SK-N-SH (cell line): ENCODE results near the gene SREBF2. TPM values are rescaled to one million over a fixed set of nuclear protein-coding genes. Genes with fewer than 3 reads are reported as not detected.
A peak's percentile ranks its signal among the peaks of the same experiment; 100 is the strongest.
"Not testable (repeated sequence)": the region's sequence is repeated elsewhere in the genome, so short reads cannot be mapped to it uniquely, and the experiment has no call there.

Experiments used
- CTCF ChIA-PET: fragments of 300-600, 350-600 bp; formaldehyde crosslinking; extraction: SDS; loops from one replicate; lab custom pipeline; 2021; lab: Yijun Ruan, JAX
- POLR2A ChIA-PET: fragments of 350-600 bp; sonication (Branson Sonifier 250); formaldehyde crosslinking; extraction: SDS; loops from one replicate; lab custom pipeline; 2020; ENCODE audit warnings: antibody characterized with exemption, inconsistent platforms; lab: Yijun Ruan, JAX
- DNase-seq: peaks from one replicate; pipeline ENCODE4 v3.0.0; 2012
- H2AFZ ChIP-seq: fragments of 200-600 bp; sonication (generic); 2 replicates; pipeline ENCODE4 v1.8.1; 2016; ENCODE audit warnings: antibody characterized with exemption, mild to moderate bottlenecking, low read depth
- H3F3A ChIP-seq: fragments of 200-600 bp; sonication (generic); replicated peaks from 2 replicates; pipeline ENCODE3; 2016; ENCODE audit warnings: antibody characterized with exemption, mild to moderate bottlenecking; ENCODE audit not compliant: insufficient read depth
- H3K27ac ChIP-seq, 2 experiments: fragments of 200-500 bp in 1 of 2; fragments of 200-600 bp in 1 of 2; sonication (Bioruptor generic) in 1 of 2; sonication (generic), shearing (Covaris generic) in 1 of 2; 2 replicates each; pipeline versions ENCODE4 v1.5.1 to v1.6.1; 2014 to 2016; ENCODE audit warnings: low read depth in 2 of 2, inconsistent platforms in 1 of 2, low read length in 1 of 2, mild to moderate bottlenecking in 1 of 2, mixed read lengths in 1 of 2
- H3K27me3 ChIP-seq: fragments of 200-600 bp; sonication (generic), shearing (Covaris generic); 2 replicates; pipeline ENCODE4 v1.6.1; 2016; ENCODE audit warnings: mixed run types; ENCODE audit not compliant: insufficient read depth
- H3K36me3 ChIP-seq, 2 experiments: fragments of 200-500 bp in 1 of 2; fragments of 200-600 bp in 1 of 2; sonication (Bioruptor generic) in 1 of 2; sonication (generic) in 1 of 2; replicated peaks in 1 of 2; 2 replicates each; pipeline versions ENCODE3 to v1.5.1; 2014 to 2016; ENCODE audit warnings: low read length in 1 of 2, mild to moderate bottlenecking in 1 of 2; ENCODE audit not compliant: insufficient read depth in 2 of 2, control insufficient read depth in 1 of 2
- H3K4me1 ChIP-seq, 2 experiments: fragments of 200-500 bp in 1 of 2; fragments of 200-600 bp in 1 of 2; sonication (Bioruptor generic) in 1 of 2; sonication (generic), shearing (Covaris generic) in 1 of 2; 2 replicates each; pipeline versions ENCODE4 v1.5.1 to v1.6.1; 2014 to 2016; ENCODE audit warnings: low read depth in 1 of 2, low read length in 1 of 2, mixed run types in 1 of 2; ENCODE audit not compliant: insufficient read depth in 2 of 2, control insufficient read depth in 1 of 2
- H3K4me2 ChIP-seq: fragments of 200-600 bp; sonication (generic), shearing (Covaris generic); 2 replicates; pipeline ENCODE4 v1.6.1; 2017; ENCODE audit warnings: mixed run types
- H3K4me3 ChIP-seq, 2 experiments: fragments of 200-500 bp in 1 of 2; fragments of 200-600 bp in 1 of 2; sonication (Bioruptor generic) in 1 of 2; sonication (generic), shearing (Covaris generic) in 1 of 2; 2 replicates each; pipeline versions ENCODE4 v1.5.1 to v1.8.1; 2014 to 2016; ENCODE audit warnings: low read depth in 2 of 2, inconsistent platforms in 1 of 2, low read length in 1 of 2, mild to moderate bottlenecking in 1 of 2, mixed read lengths in 1 of 2, moderate library complexity in 1 of 2
- H3K79me2 ChIP-seq: fragments of 200-600 bp; sonication (generic); 2 replicates; pipeline ENCODE4 v1.8.1; 2017; ENCODE audit warnings: mild to moderate bottlenecking; ENCODE audit not compliant: insufficient read depth
- H3K9ac ChIP-seq: fragments of 200-600 bp; sonication (generic); 2 replicates; pipeline ENCODE4 v1.6.1; 2017; ENCODE audit warnings: mixed run types
- H3K9me2 ChIP-seq: fragments of 200-600 bp; sonication (generic); 2 replicates; pipeline ENCODE4 v1.6.1; 2017; ENCODE audit warnings: mixed run types
- H3K9me3 ChIP-seq: fragments of 200-600 bp; sonication (generic); 2 replicates; pipeline ENCODE4 v1.6.1; 2017; ENCODE audit warnings: mixed run types, mild to moderate bottlenecking, moderate library complexity
- H4K20me1 ChIP-seq: fragments of 200-600 bp; sonication (generic); 2 replicates; pipeline ENCODE4 v1.6.1; 2017; ENCODE audit warnings: mild to moderate bottlenecking, mixed run types; ENCODE audit not compliant: insufficient read depth
- CHD2 ChIP-seq: fragments of 150-350 bp; IDR thresholded peaks from 2 replicates; pipeline ENCODE4 v1.6.1; 2018; ENCODE audit warnings: low read length; ENCODE audit not compliant: partially characterized antibody
- FOSL2 ChIP-seq: IDR thresholded peaks from 2 replicates; pipeline ENCODE4 v1.4.0; 2012; ENCODE audit warnings: low read depth, mild to moderate bottlenecking, moderate library complexity, borderline replicate concordance
- GATA2 ChIP-seq: sonication (generic); formaldehyde crosslinking; IDR thresholded peaks from 2 replicates; pipeline ENCODE4 v1.5.0; 2020; ENCODE audit warnings: mild to moderate bottlenecking, missing genetic modification reagents
- NFIC ChIP-seq: IDR thresholded peaks from 2 replicates; pipeline ENCODE4 v1.4.0; 2012; ENCODE audit warnings: borderline replicate concordance
- RXRA ChIP-seq: IDR thresholded peaks from 2 replicates; pipeline ENCODE4 v1.4.0; 2012; ENCODE audit warnings: low read depth, mild to moderate bottlenecking, borderline replicate concordance
- SMC3 ChIP-seq: IDR thresholded peaks from 2 replicates; pipeline ENCODE4 v1.6.1; 2012; ENCODE audit warnings: low read depth, low read length, improper control_type of control experiment
- WGBS: methylation state at CpG from one replicate; pipeline ENCODE4 v1.1.6; 2017; ENCODE audit warnings: low lambda C conversion rate; 5-methylcytosine and 5-hydroxymethylcytosine counted together
- polyA plus RNA-seq, 3 experiments: library from polyadenylated mRNA; depleted of rRNA; stranded (reverse); fragments of >200 nt; gene quantifications; 2 replicates each; pipeline ENCODE4 v1.2.3, GENCODE V29; 2012
- TF ChIP-seq, protein P1 (sequence below): IDR thresholded peaks from 2 replicates; pipeline ENCODE4 v1.4.0; 2012; ENCODE audit warnings: low read depth, borderline replicate concordance
- TF ChIP-seq, protein P2 (sequence below): fragments of 150-350 bp; IDR thresholded peaks from 2 replicates; pipeline ENCODE4 v1.6.1; 2017; ENCODE audit warnings: antibody characterized with exemption, low read length, low read depth, borderline replicate concordance

SREBF2 gene
- polyA plus RNA-seq, 1 of the 3 experiments (the other 2 are of a cell fraction) = 7.5 TPM

DNA sequence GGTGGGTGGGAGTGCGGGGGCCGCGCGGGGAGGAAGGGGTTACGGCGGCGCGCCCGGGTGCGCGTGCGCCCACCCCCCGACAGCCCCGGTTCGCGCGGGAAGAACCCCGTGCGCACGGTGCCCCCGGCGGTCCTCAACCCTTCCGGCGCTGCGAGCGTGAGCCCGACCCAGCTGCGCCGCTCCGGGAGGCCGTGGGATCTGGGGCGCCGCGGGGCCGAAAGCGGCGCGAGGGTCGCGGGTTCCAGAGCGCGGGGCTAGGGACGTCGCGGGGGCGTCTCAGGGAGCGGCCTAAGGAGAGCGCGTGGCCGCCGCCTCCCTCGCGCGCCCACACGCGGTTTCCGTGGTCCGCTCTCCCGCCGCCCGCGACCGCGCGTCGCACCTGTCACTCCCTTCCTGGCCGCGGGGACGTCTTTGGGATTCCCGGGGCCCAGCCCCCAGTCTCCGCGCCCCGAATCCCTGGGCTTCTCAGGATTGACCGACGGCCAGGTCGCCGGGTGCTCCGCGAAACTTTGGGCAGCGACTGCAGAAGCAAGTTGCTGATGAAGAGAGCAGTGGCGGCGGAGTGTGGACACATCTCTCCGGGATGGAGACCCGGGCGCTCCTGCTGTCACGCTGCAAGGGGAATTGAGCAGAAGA lies 582 bp downstream of the SREBF2 start (continued):
- TF ChIP-seq, protein P1, sequence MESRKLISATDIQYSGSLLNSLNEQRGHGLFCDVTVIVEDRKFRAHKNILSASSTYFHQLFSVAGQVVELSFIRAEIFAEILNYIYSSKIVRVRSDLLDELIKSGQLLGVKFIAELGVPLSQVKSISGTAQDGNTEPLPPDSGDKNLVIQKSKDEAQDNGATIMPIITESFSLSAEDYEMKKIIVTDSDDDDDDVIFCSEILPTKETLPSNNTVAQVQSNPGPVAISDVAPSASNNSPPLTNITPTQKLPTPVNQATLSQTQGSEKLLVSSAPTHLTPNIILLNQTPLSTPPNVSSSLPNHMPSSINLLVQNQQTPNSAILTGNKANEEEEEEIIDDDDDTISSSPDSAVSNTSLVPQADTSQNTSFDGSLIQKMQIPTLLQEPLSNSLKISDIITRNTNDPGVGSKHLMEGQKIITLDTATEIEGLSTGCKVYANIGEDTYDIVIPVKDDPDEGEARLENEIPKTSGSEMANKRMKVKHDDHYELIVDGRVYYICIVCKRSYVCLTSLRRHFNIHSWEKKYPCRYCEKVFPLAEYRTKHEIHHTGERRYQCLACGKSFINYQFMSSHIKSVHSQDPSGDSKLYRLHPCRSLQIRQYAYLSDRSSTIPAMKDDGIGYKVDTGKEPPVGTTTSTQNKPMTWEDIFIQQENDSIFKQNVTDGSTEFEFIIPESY = no peak
- no peak for TF ChIP-seq FOSL2

DNA sequence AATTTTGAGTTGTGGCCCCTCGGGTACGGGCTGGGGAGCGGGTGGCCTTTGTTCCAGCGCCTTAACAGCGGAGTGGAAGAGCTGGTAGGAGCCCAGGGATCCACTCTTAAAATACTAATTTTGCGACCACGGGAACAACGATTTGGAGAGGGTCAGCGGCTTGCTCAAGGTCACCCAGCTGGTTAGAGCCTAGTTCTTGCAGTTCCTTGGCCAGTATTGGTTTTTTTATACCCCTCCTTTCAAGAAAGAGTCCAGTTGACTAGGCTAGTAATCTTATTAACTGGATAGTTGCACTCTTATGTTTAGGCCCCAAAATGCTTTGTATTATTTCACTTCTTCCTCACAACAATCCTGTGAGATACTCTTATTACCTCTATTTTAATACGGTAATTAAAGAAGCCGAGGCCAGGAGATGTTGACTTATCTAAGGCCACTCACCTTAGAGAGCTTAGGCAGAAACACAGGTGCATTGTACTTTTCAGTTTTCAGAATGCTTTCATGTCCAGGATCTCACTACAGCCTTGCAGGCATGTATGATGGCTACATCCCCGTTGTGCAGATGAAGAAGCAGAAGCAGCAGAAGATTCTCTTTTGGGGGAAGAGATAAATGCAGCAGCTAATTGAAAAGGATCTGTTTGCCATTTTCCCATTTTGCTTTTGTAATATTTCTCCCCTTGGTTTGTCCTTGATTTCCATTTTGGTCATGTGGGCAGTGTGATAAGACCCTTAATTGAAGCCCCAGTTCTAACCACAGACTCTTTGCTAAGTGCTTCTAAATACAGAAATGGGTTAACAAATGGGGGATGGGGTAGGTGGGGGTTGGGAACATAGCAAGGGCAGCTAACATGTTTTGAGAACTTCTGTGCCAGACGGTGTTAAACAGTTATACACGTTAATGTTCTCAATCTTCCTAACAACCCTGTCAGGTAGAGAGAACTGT lies 1.4 kb downstream of the SREBF2 start:
- no peak for TF ChIP-seq SMC3
- TF ChIP-seq NFIC = no peak
- TF ChIP-seq GATA2 (CRISPR knock-in tag) = no peak
- TF ChIP-seq RXRA = no peak
- peak; percentile 45 for TF ChIP-seq CHD2
- TF ChIP-seq, protein P2, sequence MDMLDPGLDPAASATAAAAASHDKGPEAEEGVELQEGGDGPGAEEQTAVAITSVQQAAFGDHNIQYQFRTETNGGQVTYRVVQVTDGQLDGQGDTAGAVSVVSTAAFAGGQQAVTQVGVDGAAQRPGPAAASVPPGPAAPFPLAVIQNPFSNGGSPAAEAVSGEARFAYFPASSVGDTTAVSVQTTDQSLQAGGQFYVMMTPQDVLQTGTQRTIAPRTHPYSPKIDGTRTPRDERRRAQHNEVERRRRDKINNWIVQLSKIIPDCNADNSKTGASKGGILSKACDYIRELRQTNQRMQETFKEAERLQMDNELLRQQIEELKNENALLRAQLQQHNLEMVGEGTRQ = no peak
- ChIA-PET CTCF (interaction anchor here (0.7 to 1.1 kb wide), 3 partner anchors 11 to 146 kb away, joined by 3 read pairs; partner anchors contain the start of gene SNU13), POLR2A (interaction anchor here (0.6 kb wide), 1 partner anchor 441 kb away, joined by 3 read pairs; no protein-coding TSS in a partner anchor)
- H3K9ac ChIP-seq = peak overlapping the region; percentile 55; the same call in 1 of the 2 replicates
- peak overlapping the region; percentile 74 for H3K4me2 ChIP-seq
- H3K4me1 ChIP-seq = no peaks in the 10 kb centered on the region; a peak in 1 of 4 replicates
- H3K79me2 ChIP-seq = 0 out of 2 replicates have a peak, but pooled peaks cover 7% of the 10 kb centered on the region
- H4K20me1 ChIP-seq = no peaks in the 10 kb centered on the region
- no peak overlapping the region for H2AFZ ChIP-seq
- WGBS = 24% methylated on average over 10 of the region's 14 CpGs
- H3K9me2 ChIP-seq = no peaks in the 10 kb centered on the region
- no peaks in the 10 kb centered on the region for H3F3A ChIP-seq
- H3K27ac ChIP-seq = peak overlapping the region in 1 of 2 experiments; percentile 72; a peak in 1 of 4 replicates
- DNase-seq = no peak
- no peaks in the 10 kb centered on the region for H3K9me3 ChIP-seq
- H3K4me3 ChIP-seq = peak overlapping the region; percentile 58 to 60
- no peaks in the 10 kb centered on the region for H3K27me3 ChIP-seq
- no peaks in the 10 kb centered on the region for H3K36me3 ChIP-seq

DNA sequence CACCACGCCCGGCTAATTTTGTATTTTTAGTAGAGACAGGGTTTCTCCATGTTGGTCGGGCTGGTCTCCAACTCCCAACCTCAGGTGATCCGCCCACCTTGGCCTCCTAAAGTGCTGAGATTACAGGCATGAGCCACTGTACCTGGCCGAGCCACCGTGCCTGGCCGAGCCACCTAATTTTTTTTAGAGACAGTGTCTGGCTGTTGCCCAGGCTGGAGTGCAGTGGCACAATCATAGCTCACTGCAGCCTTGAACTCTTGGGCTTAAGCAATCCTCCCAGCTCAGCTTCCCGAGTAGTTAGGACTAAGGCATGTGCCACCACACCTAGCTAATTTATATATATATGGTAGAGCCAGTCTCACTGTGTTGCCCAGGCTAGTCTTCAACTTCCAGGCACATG lies 2.6 kb downstream of the SREBF2 start:
- H3K9me2 ChIP-seq, H3K9me3 ChIP-seq, H3K27me3 ChIP-seq, H3K79me2 ChIP-seq, POLR2A ChIA-PET, DNase-seq, H3K4me2 ChIP-seq, H3K36me3 ChIP-seq, H3K4me3 ChIP-seq, H3K27ac ChIP-seq, H3K9ac ChIP-seq, H3K4me1 ChIP-seq, H3F3A ChIP-seq, H2AFZ ChIP-seq, H4K20me1 ChIP-seq: not testable (repeated sequence)
- 93% methylated on average over 6 of the region's 8 CpGs for WGBS
- CTCF ChIA-PET = interaction anchor here (0.7 to 0.9 kb wide), 2 partner anchors 116 to 138 kb away, joined by 3 to 5 read pairs; partner anchors contain the start of gene SMIM45
